BLaER1 (cell line): ENCODE results near the gene MBD3.

Experiments
- H3K27ac ChIP-seq: shearing (Covaris generic); formaldehyde crosslinking; 2 replicates; pipeline ENCODE4 v1.8.1; 2022
- H3K27me3 ChIP-seq: shearing (Covaris generic); formaldehyde crosslinking; 2 replicates; pipeline ENCODE4 v1.8.1; 2022
- H3K36me3 ChIP-seq: shearing (Covaris generic); formaldehyde crosslinking; 2 replicates; pipeline ENCODE4 v1.8.1; 2022
- H3K4me1 ChIP-seq: shearing (Covaris generic); formaldehyde crosslinking; 2 replicates; pipeline ENCODE4 v1.8.1; 2022
- H3K4me2 ChIP-seq: shearing (Covaris generic); formaldehyde crosslinking; 2 replicates; pipeline ENCODE4 v1.8.1; 2022
- H3K4me3 ChIP-seq: shearing (Covaris generic); formaldehyde crosslinking; 2 replicates; pipeline ENCODE4 v1.8.1; 2022
- H3K9ac ChIP-seq: shearing (Covaris generic); formaldehyde crosslinking; 2 replicates; pipeline ENCODE4 v1.8.1; 2022
- H3K9me3 ChIP-seq: shearing (Covaris generic); formaldehyde crosslinking; 2 replicates; pipeline ENCODE4 v1.8.1; 2022
- H4K20me1 ChIP-seq: shearing (Covaris generic); formaldehyde crosslinking; 2 replicates; pipeline ENCODE4 v1.8.1; 2022
- Cebpa-rat ChIP-seq: shearing (Covaris generic); IDR thresholded peaks from 2 replicates; pipeline ENCODE4 v1.8.1; 2022

Gene MBD3

DNA sequence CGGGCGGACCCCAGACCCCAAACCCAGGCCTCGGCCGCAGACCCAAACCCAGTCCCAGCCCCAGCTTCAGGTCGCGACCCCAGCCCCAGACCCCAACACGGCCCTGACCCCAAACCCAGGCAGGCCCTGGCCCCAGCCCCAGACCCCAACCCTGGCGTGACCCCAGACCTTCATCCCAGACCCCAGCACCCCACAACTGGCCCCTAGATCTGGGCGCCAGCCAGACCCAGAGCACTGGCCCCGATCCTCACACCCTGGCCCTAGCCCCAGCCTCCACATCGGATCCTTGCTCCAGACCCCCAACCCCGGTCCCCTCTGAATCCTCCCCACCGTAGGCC is 7.5 kb downstream of the MBD3 start:
- H3K36me3 ChIP-seq = peaks cover 99% of the 10 kb centered on the region
- H3K9me3 ChIP-seq = no peaks in the 10 kb centered on the region
- no peak overlapping the region for H3K4me2 ChIP-seq
- peaks cover 14% of the 10 kb centered on the region for H3K4me1 ChIP-seq
- no peaks in the 10 kb centered on the region for H3K27me3 ChIP-seq
- no peak for TF ChIP-seq Cebpa-rat
- no peak overlapping the region for H3K9ac ChIP-seq
- H3K4me3 ChIP-seq = no peak overlapping the region
- peaks cover 96% of the 10 kb centered on the region for H4K20me1 ChIP-seq
- no peak overlapping the region for H3K27ac ChIP-seq

DNA sequence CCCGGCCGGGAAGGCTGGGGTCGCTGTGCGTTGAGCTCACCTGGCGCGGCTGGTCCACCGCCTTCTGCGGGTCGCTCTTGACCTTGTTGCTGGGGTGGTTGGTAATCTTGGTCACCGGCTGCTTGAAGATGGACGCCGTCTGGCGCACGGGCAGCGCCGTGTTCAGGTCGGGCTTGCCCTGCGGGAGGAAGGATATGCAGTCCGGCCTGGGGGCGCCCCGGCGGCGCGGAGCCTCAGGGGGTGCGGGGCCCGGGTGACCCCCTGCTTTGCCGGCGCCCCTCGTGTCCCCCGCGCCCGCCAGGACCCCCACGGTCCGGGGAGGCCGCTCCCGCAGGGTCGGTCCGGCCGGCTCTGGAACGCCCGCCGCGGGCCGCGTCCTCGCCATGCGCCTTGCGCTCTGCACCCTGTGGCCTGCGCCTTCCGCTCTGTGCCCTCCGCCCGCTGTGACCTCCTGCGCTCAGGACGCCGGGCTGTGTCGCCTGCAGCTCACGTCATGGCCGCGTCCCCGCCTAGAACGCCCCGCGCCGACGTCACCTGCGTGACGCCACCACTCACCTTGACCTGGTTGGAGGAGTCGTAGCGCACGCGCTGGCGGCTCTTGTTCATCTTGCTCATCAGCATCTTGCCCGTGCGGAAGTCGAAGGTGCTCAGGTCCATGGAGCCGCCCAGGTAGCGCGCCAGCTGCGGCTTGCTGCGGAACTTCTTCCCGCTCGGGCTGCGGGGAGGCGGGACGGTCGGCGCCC is 8.0 kb downstream of the MBD3 start:
- H3K4me2 ChIP-seq = no peak overlapping the region
- no peaks in the 10 kb centered on the region for H3K27me3 ChIP-seq
- TF ChIP-seq Cebpa-rat = no peak
- peaks cover 9% of the 10 kb centered on the region for H3K4me1 ChIP-seq
- H3K9me3 ChIP-seq = no peaks in the 10 kb centered on the region
- peaks cover 96% of the 10 kb centered on the region for H4K20me1 ChIP-seq
- H3K36me3 ChIP-seq = peaks cover 99% of the 10 kb centered on the region
- H3K9ac ChIP-seq = no peak overlapping the region
- no peak overlapping the region for H3K27ac ChIP-seq
- H3K4me3 ChIP-seq = no peak overlapping the region

DNA sequence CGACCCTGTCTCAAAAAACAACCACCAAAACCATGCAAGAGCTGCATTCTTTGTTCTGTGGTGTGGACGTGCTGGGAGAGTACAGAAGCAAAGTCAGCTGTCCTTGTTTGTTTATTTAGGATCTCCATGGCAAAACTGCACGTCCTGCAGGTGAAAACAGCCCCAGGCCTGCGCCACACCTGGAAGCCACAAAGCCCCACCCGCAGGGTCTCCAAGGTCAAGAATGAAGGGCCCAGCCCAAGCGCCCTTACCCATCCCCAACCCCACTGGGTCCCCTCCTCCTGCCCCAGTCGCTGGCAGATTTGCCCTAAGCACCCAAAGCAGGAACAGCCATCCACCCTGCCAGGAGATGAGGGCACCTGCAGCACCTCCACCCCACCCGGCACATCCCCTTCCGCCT is 10.5 kb downstream of the MBD3 start:
- no peak for TF ChIP-seq Cebpa-rat
- no peaks in the 10 kb centered on the region for H3K27me3 ChIP-seq
- no peaks in the 10 kb centered on the region for H3K4me1 ChIP-seq
- no peak overlapping the region for H3K9ac ChIP-seq
- peaks cover 100% of the 10 kb centered on the region for H3K36me3 ChIP-seq
- H3K9me3 ChIP-seq = no peaks in the 10 kb centered on the region
- no peak overlapping the region for H3K4me2 ChIP-seq
- H4K20me1 ChIP-seq = peaks cover 97% of the 10 kb centered on the region
- no peak overlapping the region for H3K4me3 ChIP-seq
- no peak overlapping the region for H3K27ac ChIP-seq

DNA sequence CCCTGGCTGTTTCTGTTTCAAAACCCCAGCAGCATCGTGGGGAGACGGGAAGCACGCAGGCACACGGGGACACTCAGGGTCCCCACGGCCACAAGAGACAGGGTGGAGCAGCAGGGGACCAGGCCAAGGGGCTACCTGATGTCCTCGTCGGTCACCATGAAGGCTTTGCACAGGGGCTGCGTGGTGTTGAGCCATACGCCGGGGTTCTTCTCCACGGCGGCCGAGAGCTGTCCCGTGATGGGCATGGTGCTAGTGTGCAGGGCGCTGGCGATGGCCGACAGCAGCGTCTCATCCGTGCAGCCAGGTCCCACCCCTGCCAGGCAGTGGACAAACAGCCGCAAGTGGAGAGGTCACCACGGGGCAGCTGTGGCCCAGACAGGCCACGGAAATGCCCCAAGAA is 11.7 kb downstream of the MBD3 start:
- Histone ChIP-seq H3K36me3 (peaks cover 100% of the 10 kb centered on the region), H3K27ac (no peak overlapping the region), H3K9me3 (no peaks in the 10 kb centered on the region), H3K4me3 (no peak overlapping the region), H4K20me1 (peaks cover 97% of the 10 kb centered on the region), H3K27me3 (no peaks in the 10 kb centered on the region), H3K9ac (no peak overlapping the region), H3K4me2 (no peak overlapping the region), H3K4me1 (no peaks in the 10 kb centered on the region)
- TF ChIP-seq Cebpa-rat = no peak

DNA sequence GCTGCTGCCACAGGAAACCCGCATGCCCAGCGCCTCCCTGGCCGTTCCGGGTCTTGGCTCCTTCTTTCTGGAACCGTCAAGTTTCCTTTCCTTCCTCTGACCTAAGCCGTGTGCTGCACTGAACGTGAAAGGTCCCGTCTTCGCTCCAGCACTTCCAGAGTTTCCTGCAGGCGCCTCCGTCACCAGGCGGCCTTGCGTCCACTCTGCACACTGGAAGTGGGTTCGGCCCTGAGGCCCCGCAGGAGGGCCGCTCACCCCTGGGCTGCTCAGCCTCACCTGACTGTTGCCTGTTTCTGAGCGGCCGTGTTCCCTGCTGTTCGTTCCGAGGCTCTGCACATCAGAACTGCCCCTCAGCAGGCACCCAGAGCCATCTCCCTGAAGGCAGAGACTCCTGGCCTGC is 12.3 kb downstream of the MBD3 start:
- no peaks in the 10 kb centered on the region for H3K9me3 ChIP-seq
- H3K27ac ChIP-seq = no peak overlapping the region
- no peak overlapping the region for H3K4me3 ChIP-seq
- no peak overlapping the region for H3K4me2 ChIP-seq
- no peak overlapping the region for H3K9ac ChIP-seq
- TF ChIP-seq Cebpa-rat = no peak
- H4K20me1 ChIP-seq = peaks cover 97% of the 10 kb centered on the region
- peaks cover 100% of the 10 kb centered on the region for H3K36me3 ChIP-seq
- no peaks in the 10 kb centered on the region for H3K27me3 ChIP-seq
- no peaks in the 10 kb centered on the region for H3K4me1 ChIP-seq

DNA sequence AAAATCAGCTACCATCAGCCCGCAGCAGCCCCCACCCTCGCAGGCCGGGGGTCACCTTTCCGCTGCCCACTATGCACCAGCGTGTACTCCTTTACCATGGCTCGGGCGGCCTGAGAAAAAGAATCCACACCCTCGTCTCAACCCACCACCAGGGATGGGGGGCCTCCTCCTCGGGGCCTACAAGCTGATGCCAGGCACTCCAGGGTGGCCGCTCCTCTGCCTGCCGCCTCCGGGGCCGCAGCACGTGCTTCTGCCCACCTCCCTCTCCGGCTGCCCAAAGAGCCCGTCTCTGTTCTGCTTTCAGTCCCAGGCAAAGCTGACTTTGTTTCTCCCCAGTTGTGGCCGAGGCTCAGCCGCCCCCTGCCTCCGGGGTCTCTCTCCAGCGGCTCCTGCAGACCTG is 13.4 kb downstream of the MBD3 start:
- Histone ChIP-seq H3K9ac (no peak overlapping the region), H3K9me3 (no peaks in the 10 kb centered on the region), H3K27ac (no peak overlapping the region), H3K4me3 (no peak overlapping the region), H3K27me3 (no peaks in the 10 kb centered on the region), H4K20me1 (peaks cover 96% of the 10 kb centered on the region), H3K36me3 (peaks cover 99% of the 10 kb centered on the region), H3K4me2 (no peak overlapping the region), H3K4me1 (no peaks in the 10 kb centered on the region)
- no peak for TF ChIP-seq Cebpa-rat

DNA sequence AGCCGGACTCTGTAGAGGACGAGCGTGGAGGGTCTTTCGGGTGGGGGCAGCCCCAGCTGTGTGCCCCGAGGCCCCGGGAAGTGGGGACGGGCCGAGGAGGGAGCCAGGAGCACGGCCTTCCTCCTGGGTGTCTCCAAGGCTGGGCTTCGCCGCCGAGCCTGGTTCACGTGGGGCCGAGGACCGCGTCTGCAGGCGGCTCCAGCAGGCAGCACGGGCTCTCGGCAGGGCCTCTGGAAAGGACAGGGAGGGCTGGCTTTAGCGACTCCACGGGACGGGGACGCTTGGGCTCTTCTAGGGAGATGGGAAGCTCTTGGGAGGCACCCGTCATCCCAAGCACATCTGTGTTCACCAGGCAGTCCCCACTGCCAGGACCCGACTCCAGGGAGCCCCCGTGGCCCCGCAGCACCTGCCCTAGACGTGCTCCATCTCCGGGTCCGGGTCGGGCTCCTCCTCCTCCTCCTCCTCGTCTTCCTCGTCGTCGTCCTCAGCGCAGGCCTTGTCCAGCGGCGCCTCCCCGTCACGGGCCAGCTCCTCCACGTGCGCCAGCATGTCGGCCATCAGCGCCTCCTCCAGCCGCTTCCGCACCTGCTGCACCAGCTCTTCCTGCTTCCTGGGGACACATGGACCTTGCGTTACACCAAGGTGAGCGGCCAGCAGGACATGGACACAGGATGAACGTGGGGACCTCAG is 14.6 kb downstream of the MBD3 start:
- H3K36me3 ChIP-seq = peaks cover 92% of the 10 kb centered on the region

DNA sequence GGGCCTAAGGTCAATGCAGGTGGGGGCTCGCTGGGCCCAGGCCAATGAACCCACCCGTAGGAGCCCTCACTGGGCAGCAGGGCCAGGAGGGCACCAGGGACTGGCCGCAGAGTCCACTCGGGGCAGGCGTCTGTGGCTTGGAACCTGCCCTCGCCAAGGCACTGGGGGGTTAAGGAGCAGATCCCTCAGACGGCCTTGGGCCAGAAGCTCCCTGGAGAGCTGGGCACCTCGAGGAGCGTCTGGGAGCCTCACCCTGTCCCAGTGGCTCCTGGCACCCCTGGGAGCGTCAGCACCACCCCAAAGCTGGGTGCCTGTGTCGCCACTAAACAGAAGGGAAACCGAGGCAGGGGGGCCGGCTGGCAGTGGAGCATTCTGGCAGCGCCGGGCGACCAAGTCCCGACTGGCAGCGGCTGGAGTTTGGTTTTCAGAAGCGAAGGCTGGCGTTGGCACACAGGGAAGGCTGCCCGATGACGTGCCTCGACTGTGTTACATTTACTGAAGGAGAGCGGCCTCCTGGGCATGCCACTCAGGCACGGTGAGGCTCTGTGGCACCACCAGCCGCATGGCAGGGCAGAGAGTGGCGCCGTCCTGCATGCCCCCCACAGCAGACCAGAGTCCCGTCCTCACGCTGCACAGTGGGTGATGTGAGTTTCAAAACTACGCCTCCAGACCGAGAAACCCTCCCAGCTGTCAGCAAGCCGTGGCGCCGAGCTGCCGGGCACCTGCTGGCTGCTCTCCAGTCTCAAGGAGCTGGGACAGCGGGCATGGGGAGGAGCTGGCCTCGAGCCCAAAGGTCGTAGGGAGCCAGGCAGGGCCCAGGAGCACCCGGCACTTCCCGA is 15.4 kb downstream of the MBD3 start:
- Histone ChIP-seq H3K9ac (no peak overlapping the region), H3K36me3 (peaks cover 85% of the 10 kb centered on the region), H3K4me2 (no peak overlapping the region), H3K27ac (no peak overlapping the region), H3K4me3 (no peak overlapping the region), H4K20me1 (peaks cover 79% of the 10 kb centered on the region), H3K27me3 (no peaks in the 10 kb centered on the region), H3K4me1 (0 out of 2 replicates have a peak, but pooled peaks cover 7% of the 10 kb centered on the region), H3K9me3 (no peaks in the 10 kb centered on the region)
- no peak for TF ChIP-seq Cebpa-rat

More for the DNA sequence above, 14.6 kb downstream of the MBD3 start:
- Histone ChIP-seq H3K27ac (no peak overlapping the region), H3K4me1 (0 out of 2 replicates have a peak, but pooled peaks cover 7% of the 10 kb centered on the region), H3K9ac (no peak overlapping the region), H3K9me3 (no peaks in the 10 kb centered on the region), H4K20me1 (peaks cover 86% of the 10 kb centered on the region), H3K4me2 (no peak overlapping the region), H3K27me3 (no peaks in the 10 kb centered on the region), H3K4me3 (no peak overlapping the region)
- TF ChIP-seq Cebpa-rat = no peak

DNA sequence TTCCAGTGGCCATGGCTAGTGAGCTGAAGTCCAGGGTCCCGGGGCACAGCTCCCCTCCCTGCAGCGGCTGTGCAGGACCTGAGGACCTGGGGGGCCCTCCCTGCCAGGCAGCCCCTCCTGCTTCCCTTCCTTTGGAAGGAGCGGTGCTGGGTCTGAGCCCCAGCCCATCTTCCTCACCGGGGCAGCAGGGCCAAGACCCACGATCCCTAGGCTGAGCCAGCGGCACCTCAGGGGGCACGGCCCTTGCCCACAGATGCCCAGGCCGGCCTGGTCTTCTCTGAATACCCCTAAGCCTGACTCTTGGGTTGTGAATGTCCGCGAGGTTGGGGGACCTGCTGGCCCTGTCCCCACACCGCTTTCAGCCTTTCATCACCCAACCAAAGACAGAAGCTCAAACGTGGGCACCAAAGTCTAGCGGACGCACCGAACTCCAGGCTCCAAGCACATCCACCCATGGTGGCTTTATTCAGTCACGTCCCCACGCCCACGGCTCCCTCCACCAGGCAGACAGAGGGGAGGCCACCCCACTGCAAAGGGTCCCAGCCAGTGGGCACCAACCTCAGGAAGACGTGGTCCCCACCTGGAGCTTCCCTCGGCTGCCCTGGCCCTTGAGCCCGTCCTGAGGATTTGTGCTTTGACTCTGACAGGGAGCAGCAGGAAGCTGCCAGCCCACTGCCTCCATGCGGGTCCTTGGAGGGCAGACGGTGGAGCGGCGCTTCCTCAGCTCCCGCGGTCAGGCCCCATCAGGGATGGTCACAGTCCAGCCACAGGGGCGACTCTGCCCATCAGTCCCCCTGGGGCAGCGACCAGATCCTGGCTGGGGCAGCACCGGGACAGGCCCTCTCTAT is 16.2 kb downstream of the MBD3 start:
- Histone ChIP-seq H3K27ac (no peak overlapping the region), H3K9ac (no peak overlapping the region), H3K36me3 (peaks cover 76% of the 10 kb centered on the region)

More for the DNA sequence above, 16.2 kb downstream of the MBD3 start:
- 0 out of 2 replicates have a peak, but pooled peaks cover 7% of the 10 kb centered on the region for H3K4me1 ChIP-seq
- no peaks in the 10 kb centered on the region for H3K9me3 ChIP-seq
- H4K20me1 ChIP-seq = peaks cover 72% of the 10 kb centered on the region
- TF ChIP-seq Cebpa-rat = no peak
- H3K27me3 ChIP-seq = no peaks in the 10 kb centered on the region
- no peak overlapping the region for H3K4me3 ChIP-seq
- no peak overlapping the region for H3K4me2 ChIP-seq
